SK-N-DZ (cell line): Measurements from ENCODE around the gene LSM2.
"Not testable (repeated sequence)": the region's sequence is repeated elsewhere in the genome, so short reads cannot be mapped to it uniquely, and the experiment has no call there.

Experiments
- DNase-seq: peaks from one replicate; pipeline ENCODE4 v3.0.0-alpha.2; 2015; ENCODE audit warnings: low spot score

The LSM2 gene

GRCh38 chr6:31827286-31828079 lies 20.7 kb upstream of the LSM2 start, which contains the start of gene HSPA1B:
Gene HSPA1B (plus strand): TSS chr6:31827738. CDS start chr6:31827951, 213 bp downstream.
- DNase-seq = peak; percentile 100

GRCh38 chr6:31826793-31827285 lies 20.1 kb upstream of the LSM2 start:
- DNase-seq = no peak

- DNase-seq = no peak
These were observed 18.8 kb upstream of the LSM2 start for GRCh38 chr6:31825553-31825952.

GRCh38 chr6:31823592-31824196 lies 16.9 kb upstream of the LSM2 start:
- DNase-seq = not testable (repeated sequence)

GRCh38 chr6:31822036-31822821 lies 15.5 kb upstream of the LSM2 start:
- peak; percentile 48 for DNase-seq

GRCh38 chr6:31821301-31822035 lies 14.7 kb upstream of the LSM2 start:
- DNase-seq = peak; percentile 68

- not testable (repeated sequence) for DNase-seq
These were observed 13.6 kb upstream of the LSM2 start for GRCh38 chr6:31820399-31820798.

GRCh38 chr6:31819871-31820299 lies 13.1 kb upstream of the LSM2 start:
- no peak for DNase-seq

- DNase-seq = not testable (repeated sequence)
These were observed 11.3 kb upstream of the LSM2 start for GRCh38 chr6:31817929-31818511.

GRCh38 chr6:31817133-31817928 lies 10.6 kb upstream of the LSM2 start:
- not testable (repeated sequence) for DNase-seq

- DNase-seq = no peak
These were observed 8.5 kb upstream of the LSM2 start, which contains the start of the genes HSPA1A and HSPA1L for GRCh38 chr6:31815025-31815838. Gene HSPA1A (plus strand): TSS chr6:31815543. CDS start chr6:31815757, 214 bp downstream. Gene HSPA1L (minus strand): TSS chr6:31815283. CDS start chr6:31811972, 3,311 bp downstream.

- no peak for DNase-seq
These were observed 7.9 kb upstream of the LSM2 start for GRCh38 chr6:31814677-31815024.

- DNase-seq = no peak
These were observed 6.7 kb upstream of the LSM2 start for GRCh38 chr6:31813465-31813849.

- no peak for DNase-seq
These were observed 4.9 kb upstream of the LSM2 start for GRCh38 chr6:31811645-31812044.

- not testable (repeated sequence) for DNase-seq
These were observed 1.8 kb upstream of the LSM2 start for GRCh38 chr6:31808599-31808998.

- DNase-seq = no peak
These were observed 762 bp downstream of the LSM2 start for GRCh38 chr6:31805939-31806469.

- DNase-seq = not testable (repeated sequence)
These were observed 5.5 kb downstream of the LSM2 start for GRCh38 chr6:31801031-31801927.

- no peak for DNase-seq
These were observed 7.0 kb downstream of the LSM2 start for GRCh38 chr6:31799781-31800180.
